IMR-90 (cell line): Measurements from ENCODE around the gene MREG. TPM values are rescaled to one million over a fixed set of nuclear protein-coding genes. Genes with fewer than 3 reads are reported as not detected.
A peak's percentile ranks its signal among the peaks of the same experiment; 100 is the strongest.

ENCODE experiments used
- ATAC-seq: fragments of 200-7000 bp; cut with Tn5 transposase; 2 replicates; pipeline ENCODE4 v1.9.1; 2020; ENCODE audit warnings: low read depth, mild to moderate bottlenecking, moderate library complexity
- BruUV-seq: library from RNA; stranded (reverse); fragments of 400-500 nt; replicated peaks from 2 replicates; lab custom pipeline; 2021; lab: Mats Ljungman, UMichigan
- CTCF ChIA-PET: fragments of 300-600 bp; formaldehyde crosslinking; extraction: SDS; loops from one replicate; lab custom pipeline; 2021; ENCODE audit warnings: antibody characterized with exemption; lab: Yijun Ruan, JAX
- POLR2A ChIA-PET: fragments of 300-600 bp; sonication (Branson Sonifier 250); formaldehyde crosslinking; loops from one replicate; lab custom pipeline; 2022; ENCODE audit warnings: antibody characterized with exemption; ENCODE audit not compliant: unreplicated experiment; lab: Charles Lee
- DNase-seq: peaks from one replicate; pipeline ENCODE4 v3.0.0; 2013
- H2AFZ ChIP-seq: replicated peaks from 2 replicates; pipeline ENCODE3; 2013; ENCODE audit warnings: low read length, mild to moderate bottlenecking; ENCODE audit not compliant: poor library complexity
- H2AK5ac ChIP-seq: 2 replicates; pipeline ENCODE4 v1.6.1; 2013; ENCODE audit warnings: low read depth, low read length, inconsistent platforms
- H2AK9ac ChIP-seq: replicated peaks from 2 replicates; pipeline ENCODE3; 2013; ENCODE audit warnings: mild to moderate bottlenecking, low read depth, low read length, moderate library complexity; ENCODE audit not compliant: poor library complexity
- H2BK120ac ChIP-seq: 2 replicates; pipeline ENCODE4 v1.6.1; 2013; ENCODE audit warnings: low read depth, low read length, inconsistent platforms
- H2BK15ac ChIP-seq: 3 replicates; pipeline ENCODE4 v1.6.1; 2013; ENCODE audit warnings: low read depth, low read length, inconsistent platforms
- H2BK20ac ChIP-seq: 2 replicates; pipeline ENCODE4 v1.6.1; 2013; ENCODE audit warnings: low read depth, mild to moderate bottlenecking, inconsistent platforms, low read length, moderate library complexity
- H2BK5ac ChIP-seq: 2 replicates; pipeline ENCODE4 v1.6.1; 2013; ENCODE audit warnings: mild to moderate bottlenecking, low read depth, low read length, inconsistent platforms; ENCODE audit not compliant: poor library complexity, severe bottlenecking
- H3K14ac ChIP-seq: replicated peaks from 2 replicates; pipeline ENCODE4 v1.6.1; 2013; ENCODE audit warnings: low read depth, low read length, inconsistent platforms
- H3K18ac ChIP-seq: 2 replicates; pipeline ENCODE4 v1.6.1; 2013; ENCODE audit warnings: low read depth, low read length, control low read depth
- H3K23ac ChIP-seq: 2 replicates; pipeline ENCODE4 v1.6.1; 2013; ENCODE audit warnings: low read depth, low read length, inconsistent platforms
- H3K27ac ChIP-seq: 2 replicates; pipeline ENCODE4 v1.5.1; 2013; ENCODE audit warnings: mild to moderate bottlenecking, control low read depth, low read length; ENCODE audit not compliant: insufficient read depth
- H3K27me3 ChIP-seq: 2 replicates; pipeline ENCODE4 v1.6.1; 2013; ENCODE audit warnings: low read length; ENCODE audit not compliant: control insufficient read depth, insufficient read depth
- H3K36me3 ChIP-seq: 2 replicates; pipeline ENCODE4 v1.6.1; 2013; ENCODE audit warnings: low read length, mixed read lengths; ENCODE audit not compliant: control insufficient read depth, insufficient read depth
- H3K4ac ChIP-seq: 2 replicates; pipeline ENCODE4 v1.6.1; 2013; ENCODE audit warnings: low read depth, low read length, inconsistent platforms
- H3K4me1 ChIP-seq: 2 replicates; pipeline ENCODE4 v1.6.1; 2013; ENCODE audit warnings: low read length, mixed read lengths; ENCODE audit not compliant: control insufficient read depth, insufficient read depth
- H3K4me2 ChIP-seq: 2 replicates; pipeline ENCODE4 v1.6.1; 2013; ENCODE audit warnings: low read depth, mild to moderate bottlenecking, control low read depth, low read length, moderate library complexity
- H3K4me3 ChIP-seq: 2 replicates; pipeline ENCODE4 v1.5.1; 2013; ENCODE audit warnings: low read depth, mild to moderate bottlenecking, control low read depth, low read length, moderate library complexity; ENCODE audit not compliant: insufficient read depth
- H3K56ac ChIP-seq: 2 replicates; pipeline ENCODE4 v1.6.1; 2013; ENCODE audit warnings: low read length, inconsistent platforms; ENCODE audit not compliant: insufficient read depth; ENCODE audit errors: extremely low read depth
- H3K79me1 ChIP-seq, 2 experiments: 2 replicates each; pipeline ENCODE4 v1.6.1; 2013; ENCODE audit warnings: low read length in 2 of 2, inconsistent platforms in 1 of 2, low read depth in 1 of 2
- H3K9ac ChIP-seq: 2 replicates; pipeline ENCODE4 v1.6.1; 2013; ENCODE audit warnings: low read depth, low read length, control low read depth
- H3K9me1 ChIP-seq: 2 replicates; pipeline ENCODE4 v1.6.1; 2013; ENCODE audit warnings: low read length, inconsistent platforms; ENCODE audit not compliant: insufficient read depth
- H3K9me3 ChIP-seq: 2 replicates; pipeline ENCODE4 v1.6.1; 2013; ENCODE audit warnings: low read length; ENCODE audit not compliant: control insufficient read depth, insufficient read depth
- H4K20me1 ChIP-seq: 2 replicates; pipeline ENCODE4 v1.6.1; 2013; ENCODE audit warnings: low read length, inconsistent platforms; ENCODE audit not compliant: insufficient read depth
- H4K5ac ChIP-seq: 2 replicates; pipeline ENCODE4 v1.6.1; 2013; ENCODE audit warnings: mild to moderate bottlenecking, low read depth, low read length, control low read depth
- H4K8ac ChIP-seq, 2 experiments: 2 replicates each; pipeline ENCODE4 v1.6.1; 2013; ENCODE audit warnings: low read depth in 2 of 2, low read length in 2 of 2, control low read depth in 1 of 2, inconsistent platforms in 1 of 2
- H4K91ac ChIP-seq: 2 replicates; pipeline ENCODE4 v1.6.1; 2013; ENCODE audit warnings: low read depth, low read length, inconsistent platforms; ENCODE audit not compliant: insufficient read depth
- BHLHE40 ChIP-seq: fragments of 150-350 bp; IDR thresholded peaks from 2 replicates; pipeline ENCODE4 v1.6.1; 2016; ENCODE audit warnings: mild to moderate bottlenecking, low read depth, low read length
- CEBPB ChIP-seq: IDR thresholded peaks from 2 replicates; pipeline ENCODE4 v1.6.1; 2012; ENCODE audit warnings: low read depth, low read length, improper control_type of control experiment
- MAFK ChIP-seq: IDR thresholded peaks from 2 replicates; pipeline ENCODE4 v1.6.1; 2012; ENCODE audit warnings: low read depth, low read length, improper control_type of control experiment
- NFE2L2 ChIP-seq: fragments of 150-350 bp; IDR thresholded peaks from 2 replicates; pipeline ENCODE4 v1.6.1; 2016; ENCODE audit warnings: low read depth, mild to moderate bottlenecking, low read length
- RCOR1 ChIP-seq: IDR thresholded peaks from 2 replicates; pipeline ENCODE4 v1.6.1; 2012; ENCODE audit warnings: mild to moderate bottlenecking, low read length, improper control_type of control experiment; ENCODE audit not compliant: insufficient replicate concordance
- RFX5 ChIP-seq: IDR thresholded peaks from 2 replicates; pipeline ENCODE4 v1.8.0; 2012; ENCODE audit warnings: low read depth, mild to moderate bottlenecking, low read length, moderate library complexity
- WGBS, 2 experiments: methylation state at CpG; one replicate each; pipeline versions ENCODE4 v1.1.5 to v1.1.7; 2013; ENCODE audit warnings: missing lambda C conversion rate in 2 of 2; ENCODE audit not compliant: insufficient read length in 1 of 2; ENCODE audit errors: extremely low coverage in 2 of 2; 5-methylcytosine and 5-hydroxymethylcytosine counted together
- dilution Hi-C: fragments of 300-500 bp; cut with HindIII; formaldehyde crosslinking; loops from one replicate; pipeline ENCODE4 v1.14.3; 2018; ENCODE audit warnings: low sequenced_read_pairs; ENCODE audit not compliant: unreplicated experiment
- in situ Hi-C: fragments of 300-500 bp; cut with MboI; formaldehyde crosslinking; loops from 3 replicates; pipeline ENCODE4 v1.14.3; 2019; ENCODE audit warnings: low sequenced_read_pairs, inconsistent platforms, mixed read lengths
- intact Hi-C: fragments of 100-400 bp; cut with micrococcal nuclease; formaldehyde crosslinking; loops from 2 replicates; pipeline ENCODE4 v1.10.0; 2022
- polyA plus RNA-seq, 3 experiments: library from polyadenylated mRNA; depleted of rRNA; stranded (reverse); fragments of >200 nt; gene quantifications; 2 replicates each; pipeline ENCODE4 v1.2.3, GENCODE V29; 2012; ENCODE audit warnings: low replicate concordance in 1 of 3
- total RNA-seq: library from RNA; depleted of rRNA; stranded (reverse); fragments of >200 nt; gene quantifications from 2 replicates; pipeline ENCODE4 v1.2.3, GENCODE V29; 2012

Gene MREG
- total and polyA plus RNA-seq, 2 of the 4 experiments (the other 2 are of a cell fraction), result 1.0 to 1.8 TPM

- TF ChIP-seq CEBPB (no peak), BHLHE40 (no peak), NFE2L2 (no peak)
Observed at GRCh38 chr2:215920244-215921100, 92.9 kb downstream of the MREG start (continued).

- no peaks in the 10 kb centered on the region for H3K79me1 ChIP-seq
- DNase-seq (no peak), ATAC-seq (no peak)
- peak overlapping the region; percentile 12; the same call in 1 of the 2 replicates for H3K18ac ChIP-seq
- no peaks in the 10 kb centered on the region for H3K36me3 ChIP-seq
- no peak overlapping the region for H3K27ac ChIP-seq
- peak overlapping the region; percentile 41 for H2BK5ac ChIP-seq
- WGBS, 2 experiments, result no CpG with 5 or more reads among the region's 8 CpGs
- no peak overlapping the region; the same call in 1 of the 2 replicates for H4K5ac ChIP-seq
- peak overlapping the region; percentile 77; the same call in 1 of the 2 replicates for H2AK5ac ChIP-seq
- H2BK120ac ChIP-seq, result peak overlapping the region; percentile 85
- ChIA-PET CTCF (interaction anchor here (0.8 to 1.1 kb wide), 4 partner anchors 125 to 468 kb away, joined by 3 read pairs; no protein-coding TSS in a partner anchor), POLR2A (no interaction called here)
- no peak overlapping the region; the same call in 2 of the 3 replicates for H2BK15ac ChIP-seq
- in situ Hi-C loops (loop anchor here (10.0 kb wide), 1 partner anchor 485 kb away; the partner anchor contains the start of gene FN1), dilution Hi-C loops (no loop called here), intact Hi-C loops (loop anchor here (1.0 to 5.0 kb wide), 9 partner anchors 92 to 959 kb away; partner anchors contain the start of gene FN1)
- H2AK9ac ChIP-seq, result no peak overlapping the region
- BruUV-seq, result no TSS peak
- no peaks in the 10 kb centered on the region for H3K9me3 ChIP-seq
- H3K23ac ChIP-seq, result peak overlapping the region; percentile 57; the same call in 1 of the 2 replicates
- no peak overlapping the region for H3K9ac ChIP-seq
- H4K20me1 ChIP-seq, result no peaks in the 10 kb centered on the region
- no peak overlapping the region for H2AFZ ChIP-seq
- peak overlapping the region; percentile 49; the same call in 1 of the 2 replicates for H3K4ac ChIP-seq
- no peak overlapping the region for H3K56ac ChIP-seq
- peak overlapping the region; percentile 81; the same call in 1 of the 2 replicates for H4K91ac ChIP-seq
- H3K14ac ChIP-seq, result no peak overlapping the region; the same call in 1 of the 2 replicates
- H3K4me1 ChIP-seq, result peaks cover 12% of the 10 kb centered on the region
- TF ChIP-seq RCOR1 (no peak), MAFK (no peak), RFX5 (no peak), BHLHE40 (no peak)
- no peak overlapping the region for H3K4me2 ChIP-seq
- peaks cover 3% of the 10 kb centered on the region; the same call in 1 of the 2 replicates for H3K9me1 ChIP-seq
- H3K27me3 ChIP-seq, result no peaks in the 10 kb centered on the region
- peak overlapping the region; percentile 84 for H2BK20ac ChIP-seq
- no peak overlapping the region for H3K4me3 ChIP-seq
- H4K8ac ChIP-seq, result peak overlapping the region in 1 of 2 experiments; percentile 55; a peak in 3 of 4 replicates
Observed at GRCh38 chr2:215919624-215920243, 93.6 kb downstream of the MREG start.
